GM19438 (cell line): ENCODE measurements around the gene ATF7IP2.
A peak's percentile ranks its signal among the peaks of the same experiment; 100 is the strongest.
"Not testable (repeated sequence)": the region's sequence is repeated elsewhere in the genome, so short reads cannot be mapped to it uniquely, and the experiment has no call there.

Experiments used
- ATAC-seq: cut with Tn5 transposase; IDR thresholded peaks from one replicate; pipeline ENCODE4 v1.9.1; 2021; ENCODE audit warnings: low read depth; ENCODE audit not compliant: unreplicated experiment

The ATF7IP2 gene

GRCh38 chr16:10385725-10386516, at the start of gene ATF7IP2:
ATF7IP2 (plus strand) TSS chr16:10386061; CDS start chr16:10430621, 44,560 bp downstream.
- ATAC-seq = peak; percentile 95

GRCh38 chr16:10338426-10338825, 47.4 kb upstream of the ATF7IP2 start:
- no peak for ATAC-seq

- no peak for ATAC-seq
These were observed 45.8 kb upstream of the ATF7IP2 start for GRCh38 chr16:10339777-10340732.

- no peak for ATAC-seq
These were observed 42.6 kb upstream of the ATF7IP2 start for GRCh38 chr16:10343124-10343760.

- not testable (repeated sequence) for ATAC-seq
These were observed 41.2 kb upstream of the ATF7IP2 start for GRCh38 chr16:10344699-10345098.

GRCh38 chr16:10345629-10346028, 40.2 kb upstream of the ATF7IP2 start:
- no peak for ATAC-seq

- no peak for ATAC-seq
These were observed 36.0 kb upstream of the ATF7IP2 start for GRCh38 chr16:10349851-10350250.

GRCh38 chr16:10352262-10352661, 33.6 kb upstream of the ATF7IP2 start:
- ATAC-seq = no peak

GRCh38 chr16:10355589-10355988, 30.3 kb upstream of the ATF7IP2 start:
- no peak for ATAC-seq

- no peak for ATAC-seq
These were observed 28.7 kb upstream of the ATF7IP2 start for GRCh38 chr16:10356870-10357842.

GRCh38 chr16:10361747-10362076, 24.1 kb upstream of the ATF7IP2 start:
- not testable (repeated sequence) for ATAC-seq

GRCh38 chr16:10362077-10362863, 23.6 kb upstream of the ATF7IP2 start:
- no peak for ATAC-seq

GRCh38 chr16:10362864-10363197, 23.0 kb upstream of the ATF7IP2 start:
- not testable (repeated sequence) for ATAC-seq

- not testable (repeated sequence) for ATAC-seq
These were observed 19.2 kb upstream of the ATF7IP2 start for GRCh38 chr16:10366619-10367018.

GRCh38 chr16:10367616-10368188, 18.2 kb upstream of the ATF7IP2 start:
- no peak for ATAC-seq

GRCh38 chr16:10368969-10369551, 16.8 kb upstream of the ATF7IP2 start:
- no peak for ATAC-seq

- peak; percentile 77 for ATAC-seq
These were observed 15.7 kb upstream of the ATF7IP2 start for GRCh38 chr16:10370096-10370726.

GRCh38 chr16:10371592-10371991, 14.3 kb upstream of the ATF7IP2 start:
- ATAC-seq = no peak
